Measurements from ENCODE around the gene ABCC4.

Gene ABCC4

GRCh38 chr13:95246292-95247082 is 54.8 kb downstream of the ABCC4 start:
- TF ChIP-seq JUND (IDR thresholded peaks at IDR 0.05; ENCODE audit: low read depth): no peak
- peak; percentile 27 to 80 for DNase-seq (ENCODE audit: low read depth in 1 of 2, low spot score in 1 of 2)
- in situ Hi-C loops (cut with HindIII; ENCODE audit: low pct_unique_long_range_greater_than_20kb, low sequenced_read_pairs): no loop called here

- no peak for DNase-seq (ENCODE audit: low read depth in 1 of 2, low spot score in 1 of 2)
- in situ Hi-C loops (cut with HindIII; ENCODE audit: low pct_unique_long_range_greater_than_20kb, low sequenced_read_pairs): no loop called here
- no peak for TF ChIP-seq JUND (IDR thresholded peaks at IDR 0.05; ENCODE audit: low read depth)
Observed at GRCh38 chr13:95245071-95245470, 56.2 kb downstream of the ABCC4 start.

GRCh38 chr13:95243207-95243606 is 58.0 kb downstream of the ABCC4 start:
- DNase-seq (ENCODE audit: low read depth in 1 of 2, low spot score in 1 of 2): no peak
- in situ Hi-C loops (cut with HindIII; ENCODE audit: low pct_unique_long_range_greater_than_20kb, low sequenced_read_pairs): no loop called here
- no peak for TF ChIP-seq JUND (IDR thresholded peaks at IDR 0.05; ENCODE audit: low read depth)

- TF ChIP-seq JUND (IDR thresholded peaks at IDR 0.05; ENCODE audit: low read depth): no peak
- in situ Hi-C loops (cut with HindIII; ENCODE audit: low pct_unique_long_range_greater_than_20kb, low sequenced_read_pairs): no loop called here
- DNase-seq (ENCODE audit: low read depth in 1 of 2, low spot score in 1 of 2): no peak
Observed at GRCh38 chr13:95241321-95241720, 59.9 kb downstream of the ABCC4 start.

- DNase-seq (ENCODE audit: low read depth in 1 of 2, low spot score in 1 of 2): no peak
- in situ Hi-C loops (cut with HindIII; ENCODE audit: low pct_unique_long_range_greater_than_20kb, low sequenced_read_pairs): no loop called here
- TF ChIP-seq JUND (IDR thresholded peaks at IDR 0.05; ENCODE audit: low read depth): no peak
Observed at GRCh38 chr13:95239283-95239682, 62.0 kb downstream of the ABCC4 start.

GRCh38 chr13:95237310-95237870 is 63.9 kb downstream of the ABCC4 start:
- no peak for DNase-seq (ENCODE audit: low read depth in 1 of 2, low spot score in 1 of 2)
- in situ Hi-C loops (cut with HindIII; ENCODE audit: low pct_unique_long_range_greater_than_20kb, low sequenced_read_pairs): no loop called here
- no peak for TF ChIP-seq JUND (IDR thresholded peaks at IDR 0.05; ENCODE audit: low read depth)

GRCh38 chr13:95236774-95237173 is 64.5 kb downstream of the ABCC4 start:
- DNase-seq (ENCODE audit: low read depth in 1 of 2, low spot score in 1 of 2): no peak
- no peak for TF ChIP-seq JUND (IDR thresholded peaks at IDR 0.05; ENCODE audit: low read depth)
- in situ Hi-C loops (cut with HindIII; ENCODE audit: low pct_unique_long_range_greater_than_20kb, low sequenced_read_pairs): no loop called here

GRCh38 chr13:95235974-95236373 is 65.3 kb downstream of the ABCC4 start:
- TF ChIP-seq JUND (IDR thresholded peaks at IDR 0.05; ENCODE audit: low read depth): no peak
- in situ Hi-C loops (cut with HindIII; ENCODE audit: low pct_unique_long_range_greater_than_20kb, low sequenced_read_pairs): no loop called here
- DNase-seq (ENCODE audit: low read depth in 1 of 2, low spot score in 1 of 2): no peak

GRCh38 chr13:95235199-95235756 is 66.0 kb downstream of the ABCC4 start:
- in situ Hi-C loops (cut with HindIII; ENCODE audit: low pct_unique_long_range_greater_than_20kb, low sequenced_read_pairs): no loop called here
- no peak for DNase-seq (ENCODE audit: low read depth in 1 of 2, low spot score in 1 of 2)
- no peak for TF ChIP-seq JUND (IDR thresholded peaks at IDR 0.05; ENCODE audit: low read depth)

GRCh38 chr13:95234242-95234641 is 67.0 kb downstream of the ABCC4 start:
- DNase-seq (ENCODE audit: low read depth in 1 of 2, low spot score in 1 of 2): no peak
- in situ Hi-C loops (cut with HindIII; ENCODE audit: low pct_unique_long_range_greater_than_20kb, low sequenced_read_pairs): no loop called here
- no peak for TF ChIP-seq JUND (IDR thresholded peaks at IDR 0.05; ENCODE audit: low read depth)

- in situ Hi-C loops (cut with HindIII; ENCODE audit: low pct_unique_long_range_greater_than_20kb, low sequenced_read_pairs): no loop called here
- TF ChIP-seq JUND (IDR thresholded peaks at IDR 0.05; ENCODE audit: low read depth): no peak
- DNase-seq (ENCODE audit: low read depth in 1 of 2, low spot score in 1 of 2): no peak
Observed at GRCh38 chr13:95233026-95233635, 68.1 kb downstream of the ABCC4 start.

- in situ Hi-C loops (cut with HindIII; ENCODE audit: low pct_unique_long_range_greater_than_20kb, low sequenced_read_pairs): no loop called here
- peak in 1 of 2 experiments; percentile 18 for DNase-seq (ENCODE audit: low read depth in 1 of 2, low spot score in 1 of 2)
- no peak for TF ChIP-seq JUND (IDR thresholded peaks at IDR 0.05; ENCODE audit: low read depth)
Observed at GRCh38 chr13:95231393-95231792, 69.9 kb downstream of the ABCC4 start.

- in situ Hi-C loops (cut with HindIII; ENCODE audit: low pct_unique_long_range_greater_than_20kb, low sequenced_read_pairs): no loop called here
- no peak for DNase-seq (ENCODE audit: low read depth in 1 of 2, low spot score in 1 of 2)
- no peak for TF ChIP-seq JUND (IDR thresholded peaks at IDR 0.05; ENCODE audit: low read depth)
Observed at GRCh38 chr13:95229855-95230254, 71.4 kb downstream of the ABCC4 start.

Data from T47D (cell line).